Spleen (tissue), 11 donors: Measurements from ENCODE around the gene ULBP2. TPM values are rescaled to one million over a fixed set of nuclear protein-coding genes. Genes with fewer than 3 reads are reported as not detected.
"Not testable (repeated sequence)": the region's sequence is repeated elsewhere in the genome, so short reads cannot be mapped to it uniquely, and the experiment has no call there.

ENCODE experiments used
- DNase-seq: peaks from one replicate; pipeline ENCODE4 v3.0.0-alpha.2; 2020
- H3K27ac ChIP-seq, 8 donors: fragments of 200-600 bp; sonication (generic) in 7 of 8; 1 replicate in 4 of 8; 2 replicates in 4 of 8; pipeline versions ENCODE4 v1.5.0 to v1.8.0; 2016 to 2021; ENCODE audit warnings: inconsistent platforms in 4 of 8, mild to moderate bottlenecking in 4 of 8, moderate library complexity in 1 of 8
- H3K27me3 ChIP-seq, 7 donors: fragments of 200-600 bp; sonication (generic) in 6 of 7; replicated peaks in 1 of 7; 1 replicate in 4 of 7; 2 replicates in 3 of 7; pipeline versions ENCODE4 v1.5.0 to v1.8.0; 2016 to 2021; ENCODE audit warnings: inconsistent platforms in 3 of 7, mild to moderate bottlenecking in 1 of 7
- H3K36me3 ChIP-seq, 6 donors: fragments of 200-600 bp; sonication (generic) in 5 of 6; 1 replicate in 4 of 6; 2 replicates in 2 of 6; pipeline versions ENCODE4 v1.5.0 to v1.8.0; 2016 to 2021; ENCODE audit warnings: inconsistent platforms in 2 of 6
- H3K4me1 ChIP-seq, 6 donors: fragments of 200-600 bp; sonication (generic) in 5 of 6; 1 replicate in 3 of 6; 2 replicates in 3 of 6; pipeline versions ENCODE4 v1.5.0 to v1.8.0; 2016 to 2021; ENCODE audit warnings: inconsistent platforms in 3 of 6
- H3K4me3 ChIP-seq, 8 donors: fragments of 200-600 bp; sonication (generic) in 7 of 8; 1 replicate in 4 of 8; 2 replicates in 4 of 8; pipeline versions ENCODE4 v1.5.0 to v1.8.0; 2016 to 2021; ENCODE audit warnings: inconsistent platforms in 4 of 8, mild to moderate bottlenecking in 4 of 8, moderate library complexity in 2 of 8
- H3K9me3 ChIP-seq, 8 donors: fragments of 200-600 bp; sonication (generic) in 7 of 8; 1 replicate in 4 of 8; 2 replicates in 4 of 8; pipeline versions ENCODE4 v1.5.0 to v1.8.0; 2016 to 2021; ENCODE audit warnings: inconsistent platforms in 4 of 8
- CTCF ChIP-seq, 11 experiments: fragments of 200-600 bp in 7 of 11; fragments of 450-650 bp in 4 of 11; sonication (generic) in 4 of 11; IDR thresholded peaks in 8 of 11; conservative IDR thresholded peaks in 3 of 11; 1 replicate in 7 of 11; 2 replicates in 4 of 11; pipeline versions ENCODE4 v1.4.0 to v1.8.0; 2016 to 2021; ENCODE audit warnings: antibody characterized with exemption in 11 of 11, inconsistent platforms in 4 of 11, mild to moderate bottlenecking in 1 of 11
- POLR2A ChIP-seq, 3 donors: fragments of 450-650 bp; IDR thresholded peaks; one replicate each; pipeline ENCODE4 v1.5.1; 2017; ENCODE audit warnings: antibody characterized with exemption in 3 of 3, mild to moderate bottlenecking in 1 of 3
- POLR2AphosphoS5 ChIP-seq, 3 donors: sonication (generic); formaldehyde crosslinking; IDR thresholded peaks; one replicate each; pipeline ENCODE4 v1.5.1; 2017; ENCODE audit warnings: antibody characterized with exemption in 3 of 3
- WGBS, 5 donors: extraction: QIAGEN DNeasy Blood & Tissue Kit in 3 of 5; methylation state at CpG; one replicate each; pipeline versions ENCODE4 v1.1.5 to v1.1.7; 2013 to 2018; 5-methylcytosine and 5-hydroxymethylcytosine counted together
- intact Hi-C: fragments of 100-400 bp; cut with DNase I; formaldehyde crosslinking; loops from one replicate; pipeline ENCODE4 v1.15.0; 2023; ENCODE audit warnings: low total_unique reads
- polyA plus RNA-seq, 3 donors: library from polyadenylated mRNA; stranded (reverse); fragments of 200-250 nt; gene quantifications; one replicate each; pipeline ENCODE4 v1.2.1, GENCODE V29; 2013
- total RNA-seq, 7 donors: library from RNA; depleted of rRNA in 3 of 7; stranded (reverse); fragments of >200 nt in 3 of 7; fragmentation: NEBNext Ultra II Directional in 4 of 7; extraction: Animal tissue kit (Norgen Biotek cat#: 25700) in 4 of 7; gene quantifications; one replicate each; pipeline versions ENCODE4 v1.1.0 to v1.2.1, GENCODE V29; 2016 to 2021
- donor health status: healthy with polysubstance abuse.
- donor health status: DM: no; HTN: no; CAD: no; lungs with moderate emphysema.
- donor health status: DM: no; HTN: no; CAD: no.
- donor health status: Bipolar disorder and iron deficiency.
- donor health status: healthy.
- donor health status: DM: no; HTN: no; CAD: no.
- donor health status: DM: yes; HTN: yes; CAD: no.

The ULBP2 gene
- total and polyA plus RNA-seq, 10 donors = 0.10 to 0.30 (median 0.20) TPM; not detected in 7

GRCh38 chr6:149918151-149918905, 23.5 kb upstream of the ULBP2 start:
- intact Hi-C loops = no loop called here
- H3K27ac ChIP-seq = no peak overlapping the region
- no peaks in the 10 kb centered on the region for H3K9me3 ChIP-seq
- DNase-seq = peak; percentile 56
- no peak overlapping the region for H3K4me3 ChIP-seq
- peaks cover 0 to 42% (median 9%) of the 10 kb centered on the region in 7 donors for H3K27me3 ChIP-seq
- no peaks in the 10 kb centered on the region for H3K36me3 ChIP-seq
- TF ChIP-seq CTCF (IDR thresholded peaks at IDR 0.05 in 8 of 11, conservative IDR thresholded peaks at IDR 0.05 in 3 of 11) = no peak
- no peak for TF ChIP-seq POLR2AphosphoS5 (IDR thresholded peaks at IDR 0.05)
- TF ChIP-seq POLR2A (IDR thresholded peaks at IDR 0.05) = no peak
- peaks cover 0 to 13% (median 9%) of the 10 kb centered on the region in 6 donors for H3K4me1 ChIP-seq
- 75 to 94% (median 83%) methylated on average over 6 of the region's 6 CpGs for WGBS, 5 donors

- WGBS, 5 donors = 67 to 78% (median 78%) methylated on average over 9 to 11 of the region's 11 CpGs
- H3K4me3 ChIP-seq, H3K9me3 ChIP-seq, intact Hi-C loops, H3K36me3 ChIP-seq, H3K27ac ChIP-seq: not testable (repeated sequence)
- peaks cover 0 to 45% (median 17%) of the 10 kb centered on the region in 7 donors for H3K27me3 ChIP-seq
- peak; percentile 28 for DNase-seq
- H3K4me1 ChIP-seq = peaks cover 0 to 18% (median 12%) of the 10 kb centered on the region in 6 donors
These were observed 22.5 kb upstream of the ULBP2 start for GRCh38 chr6:149919126-149919833.

GRCh38 chr6:149919834-149920225, 22.0 kb upstream of the ULBP2 start:
- WGBS, 5 donors = 79 to 92% (median 87%) methylated on average over 4 of the region's 4 CpGs
- TF ChIP-seq POLR2AphosphoS5 (IDR thresholded peaks at IDR 0.05) = no peak
- TF ChIP-seq POLR2A (IDR thresholded peaks at IDR 0.05) = no peak
- no peak for TF ChIP-seq CTCF (IDR thresholded peaks at IDR 0.05 in 8 of 11, conservative IDR thresholded peaks at IDR 0.05 in 3 of 11)
- no peaks in the 10 kb centered on the region for H3K9me3 ChIP-seq
- peaks cover 0 to 18% (median 12%) of the 10 kb centered on the region in 6 donors for H3K4me1 ChIP-seq
- peaks cover 0 to 50% (median 17%) of the 10 kb centered on the region in 7 donors for H3K27me3 ChIP-seq
- intact Hi-C loops = no loop called here
- peak; percentile 37 for DNase-seq
- H3K36me3 ChIP-seq = no peaks in the 10 kb centered on the region
- no peak overlapping the region for H3K27ac ChIP-seq
- H3K4me3 ChIP-seq = no peak overlapping the region

GRCh38 chr6:149921361-149921760, 20.5 kb upstream of the ULBP2 start:
- 71 to 89% (median 87%) methylated on average over 1 to 6 of the region's 6 CpGs for WGBS, 5 donors
- Histone ChIP-seq H3K4me3 (no peak overlapping the region), H3K4me1 (peaks cover 0 to 33% (median 27%) of the 10 kb centered on the region in 6 donors), H3K27me3 (peaks cover 0 to 66% (median 26%) of the 10 kb centered on the region in 7 donors), H3K27ac (no peak overlapping the region), H3K9me3 (no peaks in the 10 kb centered on the region), H3K36me3 (no peaks in the 10 kb centered on the region)
- TF ChIP-seq POLR2AphosphoS5 (IDR thresholded peaks at IDR 0.05) (no peak), CTCF (IDR thresholded peaks at IDR 0.05 in 8 of 11, conservative IDR thresholded peaks at IDR 0.05 in 3 of 11) (no peak), POLR2A (IDR thresholded peaks at IDR 0.05) (no peak)
- intact Hi-C loops = no loop called here
- peak; percentile 69 for DNase-seq

- DNase-seq = peak; percentile 59
- H3K36me3 ChIP-seq, H3K27ac ChIP-seq, H3K9me3 ChIP-seq: not testable (repeated sequence)
- 36 to 72% (median 47%) methylated on average over 5 of the region's 5 CpGs for WGBS, 5 donors
- intact Hi-C loops = loop anchor here (2.0 kb wide), 1 partner anchor 55 kb away; no protein-coding TSS in a partner anchor
- Histone ChIP-seq H3K4me1 (peaks cover 0 to 35% (median 29%) of the 10 kb centered on the region in 6 donors), H3K4me3 (peak overlapping the region in 2 of 8 donors; percentile 34 to 72), H3K27me3 (peaks cover 0 to 73% (median 26%) of the 10 kb centered on the region in 7 donors)
These were observed 19.7 kb upstream of the ULBP2 start for GRCh38 chr6:149922091-149922490.
